IMR-90 (cell line): ENCODE results near the gene MAP6.
A peak's percentile ranks its signal among the peaks of the same experiment; 100 is the strongest.

Experiments used
- CHD1 ChIP-seq: IDR thresholded peaks from 2 replicates; pipeline ENCODE4 v1.6.1; 2012; ENCODE audit warnings: low read depth, low read length, improper control_type of control experiment
- CTCF ChIP-seq: conservative IDR thresholded peaks from 2 replicates; pipeline ENCODE4 v1.5.1; 2012; ENCODE audit warnings: mild to moderate bottlenecking, low read depth, low read length, improper control_type of control experiment
- FOS ChIP-seq: fragments of 150-350 bp; IDR thresholded peaks from 2 replicates; pipeline ENCODE4 v1.6.1; 2016; ENCODE audit warnings: low read depth, low read length
- NFE2L2 ChIP-seq: fragments of 150-350 bp; IDR thresholded peaks from 2 replicates; pipeline ENCODE4 v1.6.1; 2016; ENCODE audit warnings: low read depth, mild to moderate bottlenecking, low read length
- POLR2A ChIP-seq: IDR thresholded peaks from 2 replicates; pipeline ENCODE4 v1.6.1; 2012; ENCODE audit warnings: mild to moderate bottlenecking, low read depth, low read length
- RAD21 ChIP-seq: IDR thresholded peaks from 2 replicates; pipeline ENCODE4 v1.6.1; 2012; ENCODE audit warnings: low read length, improper control_type of control experiment
- RCOR1 ChIP-seq: IDR thresholded peaks from 2 replicates; pipeline ENCODE4 v1.6.1; 2012; ENCODE audit warnings: mild to moderate bottlenecking, low read length, improper control_type of control experiment; ENCODE audit not compliant: insufficient replicate concordance
- RFX5 ChIP-seq: IDR thresholded peaks from 2 replicates; pipeline ENCODE4 v1.8.0; 2012; ENCODE audit warnings: low read depth, mild to moderate bottlenecking, low read length, moderate library complexity
- SMC3 ChIP-seq: fragments of 150-350 bp; IDR thresholded peaks from 2 replicates; pipeline ENCODE4 v1.6.1; 2016; ENCODE audit warnings: low read depth, mild to moderate bottlenecking, antibody characterized with exemption, low read length, moderate library complexity

- TF ChIP-seq CTCF (peak; percentile 42), RAD21 (peak; percentile 23; the same call in 1 of the 2 replicates), POLR2A (no peak), NFE2L2 (no peak), FOS (no peak), CHD1 (no peak), SMC3 (0 out of 2 replicates have a peak, but pooled peaks have one; percentile 25), RCOR1 (no peak), RFX5 (no peak)
These were observed 91.6 kb downstream of the MAP6 start for GRCh38 chr11:75577207-75577606.
